PFSK-1 (cell line): ENCODE results near the gene MC2R.

Source experiments
- FOXP2 ChIP-seq: optimal IDR thresholded peaks from 2 replicates; pipeline ENCODE3; 2011; ENCODE audit warnings: borderline replicate concordance, control low read depth, inconsistent platforms; ENCODE audit not compliant: insufficient read depth; ENCODE audit errors: extremely low read length, extremely low read depth
- POLR2AphosphoS5 ChIP-seq: IDR thresholded peaks from 2 replicates; pipeline ENCODE4 v1.6.1; 2012; ENCODE audit warnings: low read depth, mild to moderate bottlenecking, control low read depth, low read length, moderate library complexity
- SIN3A ChIP-seq: IDR thresholded peaks from 2 replicates; pipeline ENCODE4 v1.6.1; 2012; ENCODE audit warnings: mild to moderate bottlenecking, low read length, moderate library complexity, borderline replicate concordance; ENCODE audit not compliant: insufficient read depth
- TAF1 ChIP-seq: IDR thresholded peaks from 2 replicates; pipeline ENCODE4 v1.6.1; 2012; ENCODE audit warnings: low read length, control low read depth, borderline replicate concordance; ENCODE audit not compliant: insufficient read depth
- TF ChIP-seq, protein P1 (sequence below), 2 experiments: IDR thresholded peaks; 2 replicates each; pipeline versions ENCODE4 v1.6.1 to v1.8.0; 2011 to 2012; ENCODE audit warnings: low read depth in 2 of 2, low read length in 2 of 2, control low read depth in 1 of 2, inconsistent platforms in 1 of 2, mild to moderate bottlenecking in 1 of 2, moderate library complexity in 1 of 2; ENCODE audit not compliant: insufficient read depth in 1 of 2

Gene MC2R

GRCh38 chr18:13912601-13913000 is 2.7 kb downstream of the MC2R start:
- TF ChIP-seq SIN3A (no peak), FOXP2 (no peak), TAF1 (no peak), POLR2AphosphoS5 (no peak)
- TF ChIP-seq, protein P1, sequence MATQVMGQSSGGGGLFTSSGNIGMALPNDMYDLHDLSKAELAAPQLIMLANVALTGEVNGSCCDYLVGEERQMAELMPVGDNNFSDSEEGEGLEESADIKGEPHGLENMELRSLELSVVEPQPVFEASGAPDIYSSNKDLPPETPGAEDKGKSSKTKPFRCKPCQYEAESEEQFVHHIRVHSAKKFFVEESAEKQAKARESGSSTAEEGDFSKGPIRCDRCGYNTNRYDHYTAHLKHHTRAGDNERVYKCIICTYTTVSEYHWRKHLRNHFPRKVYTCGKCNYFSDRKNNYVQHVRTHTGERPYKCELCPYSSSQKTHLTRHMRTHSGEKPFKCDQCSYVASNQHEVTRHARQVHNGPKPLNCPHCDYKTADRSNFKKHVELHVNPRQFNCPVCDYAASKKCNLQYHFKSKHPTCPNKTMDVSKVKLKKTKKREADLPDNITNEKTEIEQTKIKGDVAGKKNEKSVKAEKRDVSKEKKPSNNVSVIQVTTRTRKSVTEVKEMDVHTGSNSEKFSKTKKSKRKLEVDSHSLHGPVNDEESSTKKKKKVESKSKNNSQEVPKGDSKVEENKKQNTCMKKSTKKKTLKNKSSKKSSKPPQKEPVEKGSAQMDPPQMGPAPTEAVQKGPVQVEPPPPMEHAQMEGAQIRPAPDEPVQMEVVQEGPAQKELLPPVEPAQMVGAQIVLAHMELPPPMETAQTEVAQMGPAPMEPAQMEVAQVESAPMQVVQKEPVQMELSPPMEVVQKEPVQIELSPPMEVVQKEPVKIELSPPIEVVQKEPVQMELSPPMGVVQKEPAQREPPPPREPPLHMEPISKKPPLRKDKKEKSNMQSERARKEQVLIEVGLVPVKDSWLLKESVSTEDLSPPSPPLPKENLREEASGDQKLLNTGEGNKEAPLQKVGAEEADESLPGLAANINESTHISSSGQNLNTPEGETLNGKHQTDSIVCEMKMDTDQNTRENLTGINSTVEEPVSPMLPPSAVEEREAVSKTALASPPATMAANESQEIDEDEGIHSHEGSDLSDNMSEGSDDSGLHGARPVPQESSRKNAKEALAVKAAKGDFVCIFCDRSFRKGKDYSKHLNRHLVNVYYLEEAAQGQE (IDR thresholded peaks at IDR 0.05; ENCODE audit: insufficient read depth in 1 of 2, low read depth in 2 of 2, low read length in 2 of 2): no peak

- TF ChIP-seq SIN3A: no peak
- no peak for TF ChIP-seq POLR2AphosphoS5
- TF ChIP-seq, protein P1 (IDR thresholded peaks at IDR 0.05; ENCODE audit: insufficient read depth in 1 of 2, low read depth in 2 of 2, low read length in 2 of 2): no peak
- TF ChIP-seq FOXP2: no peak
These were observed 4.3 kb downstream of the MC2R start for GRCh38 chr18:13910986-13911385.

DNA sequence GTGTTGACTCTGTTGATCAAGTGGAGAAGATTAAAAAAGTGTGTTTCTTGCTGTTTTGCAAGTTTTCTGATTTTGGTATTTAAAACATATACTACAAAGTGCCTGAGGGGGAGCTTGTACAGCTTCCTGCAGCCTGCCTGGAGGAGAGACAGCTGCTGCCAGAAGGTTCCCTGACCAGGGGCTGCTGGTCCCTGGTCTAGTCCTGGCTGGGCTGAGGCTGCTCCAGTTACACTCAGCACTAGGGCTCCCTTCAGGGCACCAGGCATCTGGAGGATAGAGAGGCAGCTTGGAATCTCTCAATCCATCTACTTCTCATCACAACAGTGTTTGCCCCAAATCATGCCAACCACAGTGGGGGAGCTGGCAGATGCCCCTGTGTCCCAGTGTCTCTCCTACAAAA is 4.8 kb downstream of the MC2R start:
- no peak for TF ChIP-seq FOXP2
- no peak for TF ChIP-seq TAF1
- TF ChIP-seq, protein P1 (IDR thresholded peaks at IDR 0.05; ENCODE audit: insufficient read depth in 1 of 2, low read depth in 2 of 2, low read length in 2 of 2): no peak
- no peak for TF ChIP-seq SIN3A
- no peak for TF ChIP-seq POLR2AphosphoS5

GRCh38 chr18:13909141-13909940 is 6.0 kb downstream of the MC2R start:
- TF ChIP-seq, protein P1 (IDR thresholded peaks at IDR 0.05; ENCODE audit: insufficient read depth in 1 of 2, low read depth in 2 of 2, low read length in 2 of 2): no peak
- TF ChIP-seq FOXP2 (no peak), SIN3A (no peak), POLR2AphosphoS5 (no peak), TAF1 (no peak)
